HepG2 (cell line): ENCODE data around the gene ANGPTL5. TPM values are rescaled to one million over a fixed set of nuclear protein-coding genes. Genes with fewer than 3 reads are reported as not detected.

Experiments used
- FOXA3 ChIP-seq: IDR thresholded peaks from 2 replicates; pipeline ENCODE4 v1.6.1; 2016; ENCODE audit warnings: missing genetic modification reagents, missing compliant biosample characterization
- GABPB1 ChIP-seq: IDR thresholded peaks from 2 replicates; pipeline ENCODE4 v1.6.1; 2016; ENCODE audit warnings: mild to moderate bottlenecking, missing genetic modification reagents, moderate library complexity, missing compliant biosample characterization
- HOXA3 ChIP-seq: sonication (generic); formaldehyde crosslinking; IDR thresholded peaks from 2 replicates; pipeline ENCODE4 v1.5.0; 2020; ENCODE audit warnings: missing genetic modification reagents
- HOXA5 ChIP-seq: sonication (generic); formaldehyde crosslinking; IDR thresholded peaks from 2 replicates; pipeline ENCODE4 v1.4.0; 2020; ENCODE audit warnings: missing genetic modification reagents
- IRF2 ChIP-seq: IDR thresholded peaks from 2 replicates; pipeline ENCODE4 v1.6.1; 2018; ENCODE audit warnings: missing genetic modification reagents, missing compliant biosample characterization
- KLF13 ChIP-seq: sonication (generic); formaldehyde crosslinking; IDR thresholded peaks from 2 replicates; pipeline ENCODE4 v1.4.0; 2020; ENCODE audit warnings: mild to moderate bottlenecking, missing genetic modification reagents
- KLF16 ChIP-seq, 2 experiments: sonication (generic) in 1 of 2; formaldehyde crosslinking in 1 of 2; IDR thresholded peaks; 2 replicates each; pipeline versions ENCODE4 v1.6.1 to v1.8.0; 2016 to 2023; ENCODE audit warnings: missing genetic modification reagents in 2 of 2, missing compliant biosample characterization in 1 of 2
- LCORL ChIP-seq, 2 experiments: fragments of 450-650 bp in 1 of 2; sonication (generic) in 1 of 2; formaldehyde crosslinking in 1 of 2; IDR thresholded peaks; 2 replicates each; pipeline versions ENCODE4 v1.5.0 to v1.6.1; 2017 to 2020; ENCODE audit warnings: antibody characterized with exemption in 1 of 2, missing genetic modification reagents in 1 of 2
- SMAD1 ChIP-seq: sonication (generic); formaldehyde crosslinking; IDR thresholded peaks from 2 replicates; pipeline ENCODE4 v1.4.0; 2020; ENCODE audit warnings: missing genetic modification reagents, low read depth, mild to moderate bottlenecking, borderline replicate concordance
- TSC22D2 ChIP-seq: sonication (generic); formaldehyde crosslinking; IDR thresholded peaks from 2 replicates; pipeline ENCODE4 v1.5.1; 2020; ENCODE audit warnings: missing genetic modification reagents, mild to moderate bottlenecking, borderline replicate concordance
- ZC3H13 ChIP-seq: sonication (generic); formaldehyde crosslinking; IDR thresholded peaks from 2 replicates; pipeline ENCODE4 v1.8.1; 2023; ENCODE audit warnings: mild to moderate bottlenecking, missing genetic modification reagents, moderate library complexity
- ZFAT ChIP-seq: sonication (generic); formaldehyde crosslinking; conservative IDR thresholded peaks from 2 replicates; pipeline ENCODE4 v1.8.1; 2023; ENCODE audit warnings: missing genetic modification reagents, inconsistent platforms
- ZFP90 ChIP-seq: sonication (generic); formaldehyde crosslinking; IDR thresholded peaks from 2 replicates; pipeline ENCODE4 v1.8.0; 2022; ENCODE audit warnings: missing genetic modification reagents, mild to moderate bottlenecking, inconsistent platforms, borderline replicate concordance
- ZMYM3 ChIP-seq: sonication (generic); formaldehyde crosslinking; IDR thresholded peaks from 2 replicates; pipeline ENCODE4 v1.5.1; 2020; ENCODE audit warnings: mild to moderate bottlenecking, missing genetic modification reagents
- ZMYM4 ChIP-seq: sonication (generic); formaldehyde crosslinking; IDR thresholded peaks from 2 replicates; pipeline ENCODE4 v1.8.1; 2023; ENCODE audit warnings: mild to moderate bottlenecking, missing genetic modification reagents
- ZNF253 ChIP-seq: sonication (generic); formaldehyde crosslinking; IDR thresholded peaks from 2 replicates; pipeline ENCODE4 v1.8.0; 2022; ENCODE audit warnings: mild to moderate bottlenecking, missing genetic modification reagents, borderline replicate concordance
- ZNF292 ChIP-seq: sonication (generic); formaldehyde crosslinking; IDR thresholded peaks from 2 replicates; pipeline ENCODE4 v1.8.1; 2022; ENCODE audit warnings: mild to moderate bottlenecking, low read depth, missing genetic modification reagents, borderline replicate concordance
- ZNF605 ChIP-seq: sonication (generic); formaldehyde crosslinking; IDR thresholded peaks from 2 replicates; pipeline ENCODE4 v1.8.0; 2022; ENCODE audit warnings: mild to moderate bottlenecking, missing genetic modification reagents
- ZNF720 ChIP-seq: sonication (generic); formaldehyde crosslinking; IDR thresholded peaks from 2 replicates; pipeline ENCODE4 v1.4.0; 2020; ENCODE audit warnings: missing genetic modification reagents
- ZNF773 ChIP-seq: sonication (generic); formaldehyde crosslinking; IDR thresholded peaks from 2 replicates; pipeline ENCODE4 v1.4.0; 2020; ENCODE audit warnings: missing genetic modification reagents, borderline replicate concordance
- ZSCAN29 ChIP-seq: sonication (generic); formaldehyde crosslinking; conservative IDR thresholded peaks from 2 replicates; pipeline ENCODE4 v1.4.0; 2020; ENCODE audit warnings: mild to moderate bottlenecking, missing genetic modification reagents
- polyA plus RNA-seq, 8 experiments: library from polyadenylated mRNA; depleted of rRNA in 3 of 8; stranded (reverse) in 7 of 8; unstranded in 1 of 8; fragments of >200 nt; fragmentation: Illumina TruSeq in 4 of 8; extraction: Trizol in 4 of 8; gene quantifications; 2 replicates each; pipeline versions ENCODE4 v1.2.1 to v1.2.3, GENCODE V29; 2011 to 2016; ENCODE audit warnings: low read depth in 4 of 8, missing spikeins in 1 of 8, mixed read lengths in 1 of 8; ENCODE audit not compliant: insufficient read depth in 1 of 8
- total RNA-seq, 5 experiments: library from RNA; depleted of rRNA; stranded (reverse); fragments of >200 nt; fragmentation: Illumina TruSeq; extraction: Trizol; gene quantifications; 2 replicates each; pipeline ENCODE4 v1.2.3, GENCODE V29; 2016; ENCODE audit warnings: low read depth in 1 of 5
- TF ChIP-seq, protein P1 (sequence below): sonication (generic); formaldehyde crosslinking; IDR thresholded peaks from 2 replicates; pipeline ENCODE4 v1.8.1; 2023; ENCODE audit warnings: mild to moderate bottlenecking, missing genetic modification reagents, borderline replicate concordance
- TF ChIP-seq, protein P2 (sequence below): sonication (generic); formaldehyde crosslinking; IDR thresholded peaks from 2 replicates; pipeline ENCODE4 v1.4.0; 2020; ENCODE audit warnings: missing genetic modification reagents; ENCODE audit errors: not compliant biosample characterization
- TF ChIP-seq, protein P3 (sequence below): IDR thresholded peaks from 2 replicates; pipeline ENCODE4 v1.6.1; 2016; ENCODE audit warnings: low read depth
- TF ChIP-seq, protein P4 (sequence below): sonication (generic); formaldehyde crosslinking; IDR thresholded peaks from 2 replicates; pipeline ENCODE4 v1.4.0; 2020; ENCODE audit warnings: missing genetic modification reagents
- TF ChIP-seq, protein P5 (sequence below): sonication (generic); formaldehyde crosslinking; IDR thresholded peaks from 2 replicates; pipeline ENCODE4 v1.5.1; 2020; ENCODE audit warnings: mild to moderate bottlenecking, moderate library complexity, missing genetic modification reagents

Gene ANGPTL5
- total and polyA plus RNA-seq, 2 of the 13 experiments (the other 11 are each of a cell fraction or from before 2014, with no cell fraction given), result not detected

DNA sequence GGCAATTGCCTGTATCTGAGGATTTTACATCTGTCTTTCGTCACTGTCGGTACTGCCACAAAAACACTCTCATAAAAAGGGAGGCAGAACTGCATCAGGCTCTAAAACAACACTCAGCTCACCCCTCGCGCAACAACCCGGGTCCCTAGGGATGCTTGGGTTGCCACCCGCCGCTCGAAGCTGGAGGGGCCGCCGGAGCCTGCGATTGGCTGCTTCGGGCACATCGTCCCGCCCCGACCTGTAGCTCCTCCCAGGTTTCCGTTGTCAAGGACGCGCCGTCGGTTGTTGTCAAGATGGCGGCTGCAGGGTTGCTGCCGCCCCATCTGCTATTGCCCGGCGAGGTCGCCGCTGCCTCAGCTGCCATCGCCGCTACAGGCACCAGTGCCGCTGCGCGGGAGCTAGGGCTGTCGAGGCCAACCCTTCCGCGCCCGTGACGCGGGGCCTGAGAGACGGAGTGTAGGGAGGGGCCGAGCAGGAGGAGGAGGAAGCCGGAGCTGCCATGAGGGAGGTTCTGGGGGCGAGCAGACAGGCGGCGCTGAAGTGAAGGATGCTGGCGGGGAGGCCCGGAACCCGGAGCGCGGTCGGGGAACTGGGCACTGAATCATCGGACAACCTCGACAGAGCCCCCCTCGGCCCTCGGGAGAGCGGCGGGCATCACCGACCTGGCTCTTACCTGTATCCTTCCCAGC lies 1.4 kb downstream of the ANGPTL5 start, which contains the start of gene CEP126 (continued):
- TF ChIP-seq, protein P1, sequence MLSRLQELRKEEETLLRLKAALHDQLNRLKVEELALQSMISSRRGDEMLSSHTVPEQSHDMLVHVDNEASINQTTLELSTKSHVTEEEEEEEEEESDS (CRISPR knock-in tag), result peak; percentile 54; the same call in 1 of the 2 replicates
- TF ChIP-seq IRF2 (CRISPR knock-in tag) (peak; percentile 78; the same call in 1 of the 2 replicates), HOXA5 (CRISPR knock-in tag) (0 out of 2 replicates have a peak, but pooled peaks have one; percentile 24), SMAD1 (peak; percentile 90; the same call in 1 of the 2 replicates), ZMYM4 (CRISPR knock-in tag) (peak; percentile 98), ZNF605 (CRISPR knock-in tag) (peak; percentile 79), FOXA3 (CRISPR knock-in tag) (peak; percentile 48; the same call in 1 of the 2 replicates), HOXA3 (peak; percentile 95), ZNF720 (no peak), KLF16 (CRISPR knock-in tag; IDR thresholded peaks at IDR 0.05) (peak in 1 of 2 experiments; percentile 46; a peak in 1 of 4 replicates), ZC3H13 (CRISPR knock-in tag) (no peak), GABPB1 (CRISPR knock-in tag) (peak; percentile 90), ZFAT (CRISPR knock-in tag) (no peak), ZNF292 (CRISPR knock-in tag) (peak; percentile 96), TSC22D2 (CRISPR knock-in tag) (peak; percentile 75; the same call in 1 of the 2 replicates), ZSCAN29 (CRISPR knock-in tag) (no peak), ZMYM3 (CRISPR knock-in tag) (no peak; the same call in 1 of the 2 replicates), KLF13 (CRISPR knock-in tag) (peak; percentile 30; the same call in 1 of the 2 replicates), ZNF253 (CRISPR knock-in tag) (peak; percentile 71; the same call in 1 of the 2 replicates), ZNF773 (no peak), ZFP90 (CRISPR knock-in tag) (peak; percentile 83; the same call in 1 of the 2 replicates), LCORL (IDR thresholded peaks at IDR 0.05) (no peak), LCORL (CRISPR knock-in tag; IDR thresholded peaks at IDR 0.05) (peak; percentile 88)
- TF ChIP-seq, protein P2, sequence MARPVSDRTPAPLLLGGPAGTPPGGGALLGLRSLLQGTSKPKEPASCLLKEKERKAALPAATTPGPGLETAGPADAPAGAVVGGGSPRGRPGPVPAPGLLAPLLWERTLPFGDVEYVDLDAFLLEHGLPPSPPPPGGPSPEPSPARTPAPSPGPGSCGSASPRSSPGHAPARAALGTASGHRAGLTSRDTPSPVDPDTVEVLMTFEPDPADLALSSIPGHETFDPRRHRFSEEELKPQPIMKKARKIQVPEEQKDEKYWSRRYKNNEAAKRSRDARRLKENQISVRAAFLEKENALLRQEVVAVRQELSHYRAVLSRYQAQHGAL (CRISPR knock-in tag), result no peak
- TF ChIP-seq, protein P3, sequence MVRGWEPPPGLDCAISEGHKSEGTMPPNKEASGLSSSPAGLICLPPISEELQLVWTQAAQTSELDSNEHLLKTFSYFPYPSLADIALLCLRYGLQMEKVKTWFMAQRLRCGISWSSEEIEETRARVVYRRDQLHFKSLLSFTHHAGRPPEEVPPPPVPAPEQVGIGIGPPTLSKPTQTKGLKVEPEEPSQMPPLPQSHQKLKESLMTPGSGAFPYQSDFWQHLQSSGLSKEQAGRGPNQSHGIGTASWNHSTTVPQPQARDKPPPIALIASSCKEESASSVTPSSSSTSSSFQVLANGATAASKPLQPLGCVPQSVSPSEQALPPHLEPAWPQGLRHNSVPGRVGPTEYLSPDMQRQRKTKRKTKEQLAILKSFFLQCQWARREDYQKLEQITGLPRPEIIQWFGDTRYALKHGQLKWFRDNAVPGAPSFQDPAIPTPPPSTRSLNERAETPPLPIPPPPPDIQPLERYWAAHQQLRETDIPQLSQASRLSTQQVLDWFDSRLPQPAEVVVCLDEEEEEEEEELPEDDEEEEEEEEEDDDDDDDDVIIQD, result peak; percentile 77
- TF ChIP-seq, protein P4, sequence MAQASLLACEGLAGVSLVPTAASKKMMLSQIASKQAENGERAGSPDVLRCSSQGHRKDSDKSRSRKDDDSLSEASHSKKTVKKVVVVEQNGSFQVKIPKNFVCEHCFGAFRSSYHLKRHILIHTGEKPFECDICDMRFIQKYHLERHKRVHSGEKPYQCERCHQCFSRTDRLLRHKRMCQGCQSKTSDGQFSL, result no peak
- TF ChIP-seq, protein P5, sequence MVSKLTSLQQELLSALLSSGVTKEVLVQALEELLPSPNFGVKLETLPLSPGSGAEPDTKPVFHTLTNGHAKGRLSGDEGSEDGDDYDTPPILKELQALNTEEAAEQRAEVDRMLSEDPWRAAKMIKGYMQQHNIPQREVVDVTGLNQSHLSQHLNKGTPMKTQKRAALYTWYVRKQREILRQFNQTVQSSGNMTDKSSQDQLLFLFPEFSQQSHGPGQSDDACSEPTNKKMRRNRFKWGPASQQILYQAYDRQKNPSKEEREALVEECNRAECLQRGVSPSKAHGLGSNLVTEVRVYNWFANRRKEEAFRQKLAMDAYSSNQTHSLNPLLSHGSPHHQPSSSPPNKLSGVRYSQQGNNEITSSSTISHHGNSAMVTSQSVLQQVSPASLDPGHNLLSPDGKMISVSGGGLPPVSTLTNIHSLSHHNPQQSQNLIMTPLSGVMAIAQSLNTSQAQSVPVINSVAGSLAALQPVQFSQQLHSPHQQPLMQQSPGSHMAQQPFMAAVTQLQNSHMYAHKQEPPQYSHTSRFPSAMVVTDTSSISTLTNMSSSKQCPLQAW (CRISPR knock-in tag), result peak; percentile 94
